GM19238 (cell line): ENCODE data around the gene AKNA.
"Not testable (repeated sequence)": the region's sequence is repeated elsewhere in the genome, so short reads cannot be mapped to it uniquely, and the experiment has no call there.

Experiments
- DNase-seq: peaks from one replicate; pipeline ENCODE4 v3.0.0; 2011; ENCODE audit warnings: low spot score; ENCODE audit not compliant: insufficient read length

Gene AKNA

DNA sequence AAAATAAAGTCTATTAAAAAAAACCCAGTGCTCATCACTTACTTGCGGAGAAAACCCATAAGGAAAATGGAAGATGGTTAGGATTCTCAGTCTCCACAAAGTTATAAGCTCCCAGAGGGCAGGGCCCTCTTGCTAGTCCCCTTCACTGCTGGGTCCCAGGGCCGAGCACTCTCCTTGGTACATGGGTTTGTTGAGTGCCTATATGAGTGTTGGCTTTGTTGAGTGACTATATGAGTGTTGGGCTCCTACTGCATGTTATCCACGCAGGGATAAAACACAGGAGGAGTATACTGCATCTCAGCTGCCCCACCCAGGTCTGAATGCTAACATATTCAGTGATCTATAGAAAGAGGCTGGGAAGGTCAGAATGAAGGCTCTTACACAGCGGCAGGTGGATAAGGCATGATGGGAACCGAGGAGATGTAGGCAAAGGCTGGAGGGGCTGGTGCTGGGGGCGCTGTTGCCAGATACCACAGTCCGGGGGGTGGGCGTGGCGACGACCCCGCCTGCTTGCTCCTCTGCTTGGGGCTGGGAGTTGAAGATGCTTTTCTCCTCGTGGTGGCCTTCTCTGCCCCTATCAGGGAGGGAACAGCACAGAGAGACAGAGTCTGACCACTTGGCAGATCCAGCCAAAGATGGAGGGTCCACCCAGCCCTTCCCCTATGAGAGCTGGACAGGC, 46.5 kb downstream of the AKNA start:
- no peak for DNase-seq

DNA sequence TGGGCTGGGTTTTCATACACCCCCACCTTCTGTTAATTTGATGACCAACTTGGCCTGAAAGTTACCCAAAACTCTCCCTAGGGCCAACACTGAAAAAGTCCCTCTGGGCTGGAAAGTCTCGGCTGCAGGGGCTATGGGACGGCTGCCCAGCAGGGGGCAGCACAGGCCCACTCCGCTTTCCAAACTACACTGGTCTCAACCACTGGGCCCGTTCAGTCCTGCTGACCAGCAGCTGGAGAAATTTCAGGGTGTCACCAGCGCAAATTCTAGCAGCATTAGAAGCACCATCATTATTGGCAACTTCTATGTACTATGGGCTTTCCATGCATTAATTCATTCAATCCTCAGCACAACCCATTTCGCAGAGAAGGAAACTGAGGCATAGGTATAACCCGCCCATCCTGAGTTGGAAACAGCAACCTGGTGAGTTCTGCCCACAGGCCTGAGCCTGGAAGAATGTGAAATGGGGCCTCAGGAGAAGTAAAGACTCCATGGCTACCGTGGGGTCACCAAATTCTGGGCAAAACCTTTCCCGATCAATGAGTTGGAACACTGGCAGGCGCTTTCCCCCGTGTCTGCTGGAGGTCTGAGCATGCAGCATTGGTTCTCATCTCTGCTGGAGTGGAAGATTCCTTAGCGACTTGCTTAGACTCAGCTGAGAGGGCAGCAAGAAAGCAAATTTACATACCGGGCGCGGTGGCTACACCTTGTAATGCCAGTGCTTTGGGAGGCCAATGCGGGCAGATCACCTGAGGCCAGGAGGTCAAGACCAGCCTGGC, 48.5 kb downstream of the AKNA start:
- DNase-seq, result peak; percentile 69

DNA sequence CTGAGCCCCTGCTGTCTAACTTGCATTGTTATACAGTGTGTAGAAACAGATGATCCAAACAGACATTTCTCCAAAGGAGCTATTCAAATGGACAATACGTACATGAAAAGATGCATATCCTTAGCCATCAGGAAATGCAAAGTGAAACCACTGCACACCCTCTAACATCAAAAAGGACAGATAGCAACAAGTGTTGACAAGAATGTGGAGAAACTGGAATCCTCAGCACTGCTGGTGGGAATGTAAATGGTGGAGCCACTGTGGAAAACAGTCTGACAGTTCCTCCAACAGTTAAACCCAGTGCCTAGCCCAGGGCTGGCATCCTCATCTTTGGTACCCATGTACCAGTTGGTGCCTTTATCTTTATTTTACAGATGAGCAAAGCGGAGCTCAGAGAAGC, 49.6 kb downstream of the AKNA start:
- DNase-seq, result no peak

DNA sequence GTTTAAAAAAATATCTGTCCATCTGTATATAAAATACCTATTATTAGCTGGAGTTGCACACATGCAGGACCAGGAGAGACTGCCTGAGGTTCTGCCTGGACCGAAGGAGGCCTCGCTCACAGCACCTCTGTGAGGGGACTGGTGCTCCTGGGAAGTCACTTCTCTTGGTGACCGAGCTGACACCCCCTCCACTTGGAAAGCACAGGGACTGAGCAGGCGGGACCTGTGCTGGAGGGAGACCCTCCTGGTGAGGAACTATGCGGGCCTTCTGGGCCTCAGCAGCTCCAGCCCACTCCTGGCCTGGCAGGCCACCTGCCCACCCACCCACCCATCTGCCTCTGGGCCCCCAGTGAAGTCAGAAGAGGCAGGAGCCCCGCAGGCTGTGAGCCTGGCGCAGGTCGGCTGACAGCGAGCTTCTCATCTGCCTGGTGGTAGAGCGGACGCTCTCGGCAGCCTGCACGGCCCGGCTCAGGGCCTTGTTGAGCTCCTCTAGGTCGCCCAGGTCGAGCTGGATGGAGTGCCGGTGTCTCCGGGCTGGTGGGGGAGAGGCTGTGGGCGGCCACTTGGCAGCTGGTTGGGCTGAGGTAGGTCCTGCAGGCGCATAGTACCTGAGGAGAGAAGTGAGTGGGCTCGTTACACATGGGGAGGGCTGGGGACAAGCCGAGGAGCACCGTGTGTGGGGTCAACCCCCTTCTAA, 50.9 kb downstream of the AKNA start:
- no peak for DNase-seq

DNA sequence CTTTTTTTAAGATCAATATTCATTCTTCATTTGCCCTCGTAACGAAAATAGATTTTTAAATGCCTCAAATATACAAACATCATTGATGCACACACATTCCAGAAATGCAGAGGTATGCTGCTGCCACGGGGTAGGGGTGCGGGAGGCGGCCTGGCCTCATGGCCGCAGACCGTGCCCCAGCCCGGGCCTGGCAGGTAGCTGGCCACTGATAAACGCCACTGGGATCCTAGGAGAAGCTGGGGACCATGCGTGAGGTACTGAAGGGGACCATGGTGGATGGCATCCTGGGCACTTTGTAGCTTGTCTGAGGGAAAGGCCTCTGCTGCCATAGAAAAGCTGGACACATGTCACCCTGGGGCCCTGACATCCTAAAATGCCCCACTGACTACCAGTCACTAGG, 51.6 kb downstream of the AKNA start:
- DNase-seq, result no peak

DNA sequence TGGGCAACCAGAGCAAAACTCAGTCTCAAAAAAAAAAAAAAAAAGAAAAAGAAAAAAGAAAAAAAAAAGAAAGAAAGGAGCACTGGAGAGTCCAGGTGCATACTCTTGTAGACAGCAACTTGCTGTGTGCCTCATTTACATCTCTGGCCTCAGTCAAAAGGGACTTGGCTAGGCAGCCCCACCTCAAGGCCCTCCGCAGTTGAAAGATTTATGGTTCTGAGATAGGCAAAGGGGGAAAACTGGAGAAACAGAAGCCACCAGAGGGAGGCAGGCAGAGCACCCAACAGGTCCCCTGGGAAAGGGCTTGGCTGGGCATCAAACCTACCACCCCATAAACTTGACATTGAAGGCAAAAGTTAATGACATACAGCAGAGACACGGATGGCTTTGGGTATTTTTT, 52.0 kb downstream of the AKNA start:
- no peak for DNase-seq

DNA sequence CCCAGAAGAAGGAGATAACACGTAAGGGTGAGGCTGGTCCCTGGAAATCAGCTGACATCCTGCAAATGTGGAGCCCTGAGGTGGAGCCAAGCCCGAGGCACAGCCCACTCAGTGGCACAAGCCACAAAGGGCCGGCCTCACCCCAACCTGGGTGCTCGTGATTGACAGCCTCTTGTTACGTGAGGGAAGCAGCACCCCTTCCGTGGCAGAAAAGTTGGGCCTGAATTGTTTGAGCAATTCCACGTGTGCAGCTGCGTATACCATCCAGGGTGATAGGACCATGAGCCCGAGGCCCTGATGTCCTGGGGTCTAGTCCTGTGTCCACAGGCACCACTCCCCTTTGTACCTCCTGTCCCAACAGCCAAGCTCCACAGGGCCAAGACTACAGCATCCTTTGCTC, 53.3 kb downstream of the AKNA start:
- no peak for DNase-seq

DNA sequence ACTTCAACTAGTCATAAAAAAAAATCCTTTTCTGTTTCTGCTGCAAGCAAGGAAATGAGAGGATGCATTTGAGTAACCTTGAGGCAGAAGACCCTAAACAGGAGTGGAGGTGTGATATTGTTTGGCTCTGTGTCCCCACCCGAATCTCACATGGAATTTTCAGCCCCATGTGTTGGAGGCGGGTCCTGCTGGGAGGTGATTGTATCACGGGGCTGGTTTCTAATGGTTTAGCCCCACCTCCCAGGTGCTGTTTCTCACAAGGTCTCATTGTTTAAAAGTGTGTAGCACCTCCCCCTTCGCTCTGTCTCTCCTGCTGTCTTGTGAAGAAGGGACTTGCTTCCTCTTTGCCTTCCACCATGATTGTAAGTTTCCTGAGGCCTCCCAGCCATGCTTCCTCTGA, 54.1 kb downstream of the AKNA start:
- not testable (repeated sequence) for DNase-seq

DNA sequence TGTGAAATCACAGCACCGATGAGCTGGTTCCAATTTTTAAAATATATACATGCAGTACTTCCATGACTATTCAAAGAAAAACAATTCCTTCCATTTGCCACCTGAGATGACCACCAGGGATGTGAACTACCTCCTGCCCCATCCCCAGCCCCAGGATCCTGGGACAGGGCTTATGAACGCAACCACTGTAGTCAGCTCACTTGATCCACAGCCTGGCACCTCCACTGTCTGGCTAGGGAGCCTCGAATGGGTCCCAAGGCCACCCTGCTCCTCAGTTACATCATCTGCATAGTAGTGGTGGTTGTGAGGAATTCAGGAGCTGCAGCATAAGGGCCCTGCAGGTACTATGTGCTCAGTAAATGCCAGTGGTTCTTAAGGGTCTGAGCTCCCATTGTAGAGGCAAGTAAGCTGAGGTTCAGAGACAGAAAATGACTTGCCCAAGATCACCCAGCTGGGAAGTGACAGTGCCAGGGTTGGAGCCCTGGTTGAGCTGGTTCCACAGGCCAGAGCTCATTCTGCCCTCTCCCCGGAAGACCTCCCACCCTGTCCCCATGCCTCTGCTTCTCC, 55.2 kb downstream of the AKNA start:
- not testable (repeated sequence) for DNase-seq

DNA sequence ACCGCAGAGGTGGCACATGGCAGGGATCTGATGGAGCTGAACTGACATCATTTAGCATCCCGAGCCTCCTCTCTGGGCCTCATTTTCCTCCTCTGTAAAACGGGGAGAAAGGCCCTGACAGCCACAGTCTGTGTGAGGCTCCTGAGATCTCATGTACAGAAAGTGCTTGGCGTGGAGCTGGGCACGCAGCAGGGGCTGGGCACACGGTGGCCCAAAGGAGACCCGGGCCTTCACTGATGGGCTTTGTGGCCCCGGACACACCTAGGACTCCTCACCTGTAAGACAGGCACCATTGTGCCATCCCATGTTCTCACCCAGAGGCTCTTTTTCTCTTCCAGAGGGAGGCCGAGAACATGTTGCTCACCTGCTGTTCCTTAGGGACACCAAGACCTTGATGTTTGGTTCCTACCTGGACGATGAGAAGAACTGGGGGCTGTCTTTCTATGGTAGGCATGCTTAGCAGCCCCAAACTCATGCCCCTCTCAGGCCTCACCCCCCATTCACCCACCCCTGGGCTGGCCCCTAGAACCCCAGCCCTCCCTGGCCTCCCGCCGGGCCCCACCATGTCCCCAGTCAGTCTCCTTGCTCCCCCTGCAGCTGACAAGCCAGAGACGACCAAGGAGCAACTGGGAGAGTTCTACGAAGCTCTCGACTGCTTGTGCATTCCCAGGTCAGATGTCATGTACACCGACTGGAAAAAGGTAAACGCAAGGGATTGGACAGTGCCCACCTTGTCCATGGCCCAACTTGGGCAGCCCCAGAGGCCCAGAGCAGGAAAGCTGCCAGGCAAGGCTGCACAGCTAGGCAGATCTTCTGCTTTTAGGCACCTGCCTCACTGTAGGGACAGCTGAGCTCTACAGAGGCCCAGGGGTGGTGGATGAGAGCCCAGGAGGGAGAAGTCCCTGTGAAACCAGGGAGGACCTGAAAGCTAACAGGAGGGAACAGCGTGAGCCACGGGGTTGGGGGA, 56.3 kb downstream of the AKNA start:
- not testable (repeated sequence) for DNase-seq

DNA sequence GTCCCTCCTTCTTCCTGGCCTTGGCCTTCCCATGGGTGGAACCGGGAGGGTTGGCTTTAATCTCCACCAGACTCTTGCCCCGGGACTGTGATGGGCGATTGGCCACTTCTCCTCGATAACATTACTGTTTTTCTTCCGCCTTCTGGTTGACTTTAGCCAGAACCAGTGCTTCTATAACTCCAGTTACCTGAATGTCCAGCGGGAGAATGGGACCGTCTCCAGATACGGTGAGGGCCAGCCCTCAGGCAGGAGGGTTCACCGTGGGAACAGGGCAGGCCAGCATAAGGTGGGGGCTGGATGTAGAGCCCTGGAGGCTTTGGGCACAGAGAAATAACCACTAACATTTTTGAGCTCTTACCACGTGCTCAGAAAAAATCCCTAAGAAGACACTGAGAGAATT, 57.1 kb downstream of the AKNA start:
- DNase-seq, result no peak

DNA sequence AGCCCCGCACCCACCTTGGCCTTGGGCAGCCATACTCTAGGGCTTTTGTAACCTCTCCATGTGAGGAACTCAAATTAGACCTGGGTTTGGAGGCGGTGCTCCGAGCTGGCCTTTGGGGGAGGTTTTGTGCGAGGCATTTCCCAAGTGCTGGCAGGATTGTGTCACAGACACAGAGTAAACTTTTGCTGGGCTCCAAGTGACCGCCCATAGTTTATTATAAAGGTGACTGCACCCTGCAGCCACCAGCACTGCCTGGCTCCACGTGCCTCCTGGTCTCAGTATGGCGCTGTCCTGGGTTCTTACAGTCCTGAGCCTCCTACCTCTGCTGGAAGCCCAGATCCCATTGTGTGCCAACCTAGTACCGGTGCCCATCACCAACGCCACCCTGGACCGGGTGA, 58.2 kb downstream of the AKNA start, which contains the start of gene ORM2:
Gene ORM2, plus strand, starts transcription at position 245 of the 398 bp plus-strand sequence. Its CDS starts 36 bp downstream, at position 281.
- not testable (repeated sequence) for DNase-seq

DNA sequence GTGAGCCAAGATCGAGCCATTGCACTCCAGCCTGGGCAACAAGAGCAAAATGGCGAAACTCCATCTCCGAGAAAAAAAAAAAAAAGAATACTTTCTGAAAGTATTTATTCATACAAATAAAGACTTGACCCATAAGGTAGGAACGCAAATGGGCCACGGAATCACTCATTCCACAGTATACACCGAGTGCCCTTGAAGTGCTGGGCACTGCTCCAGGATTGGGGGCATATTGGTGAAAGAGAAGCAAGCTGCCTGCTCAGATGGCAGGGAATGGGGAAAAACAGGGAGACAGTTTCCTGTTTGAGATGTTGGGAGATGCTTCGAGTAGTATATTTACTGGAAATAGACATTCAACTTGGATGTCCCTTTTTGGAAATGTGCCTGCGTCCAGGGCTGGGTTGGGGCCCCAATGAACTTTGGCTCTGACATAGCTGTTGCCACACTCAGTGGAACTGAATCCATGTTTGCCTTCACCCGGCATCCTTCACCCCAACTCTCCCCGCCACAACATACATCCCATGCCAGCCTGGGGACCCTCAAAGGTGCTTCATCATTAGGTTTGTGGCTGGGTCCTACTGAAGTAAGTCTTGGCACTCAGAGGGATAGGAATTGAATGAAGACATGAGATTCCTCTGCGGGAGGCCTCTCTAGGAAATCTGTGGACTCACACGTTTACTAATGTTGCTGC, 58.7 kb downstream of the AKNA start:
- not testable (repeated sequence) for DNase-seq

DNA sequence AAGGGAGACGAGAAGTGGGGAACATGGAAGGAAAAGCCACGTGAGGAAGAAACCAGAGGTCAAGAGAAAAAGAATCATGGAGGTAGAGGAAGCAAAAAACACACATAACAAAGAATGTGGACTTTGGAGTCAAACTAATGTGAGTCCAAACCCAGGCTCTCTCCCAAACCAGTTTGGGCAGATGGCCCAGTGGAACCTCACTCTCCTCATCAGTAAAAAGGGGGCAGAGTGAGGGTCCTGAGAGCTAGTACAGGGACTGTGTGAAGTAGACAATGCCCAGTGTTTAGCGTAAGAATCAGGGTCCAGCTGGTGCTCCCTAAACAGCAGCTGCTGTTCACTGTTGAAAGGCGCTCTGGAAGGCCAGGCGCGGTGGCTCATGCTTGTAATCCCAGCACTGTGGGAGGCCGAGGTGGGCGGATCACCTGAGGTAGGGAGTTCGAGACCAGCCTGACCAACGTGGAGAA, 59.4 kb downstream of the AKNA start:
- not testable (repeated sequence) for DNase-seq

DNA sequence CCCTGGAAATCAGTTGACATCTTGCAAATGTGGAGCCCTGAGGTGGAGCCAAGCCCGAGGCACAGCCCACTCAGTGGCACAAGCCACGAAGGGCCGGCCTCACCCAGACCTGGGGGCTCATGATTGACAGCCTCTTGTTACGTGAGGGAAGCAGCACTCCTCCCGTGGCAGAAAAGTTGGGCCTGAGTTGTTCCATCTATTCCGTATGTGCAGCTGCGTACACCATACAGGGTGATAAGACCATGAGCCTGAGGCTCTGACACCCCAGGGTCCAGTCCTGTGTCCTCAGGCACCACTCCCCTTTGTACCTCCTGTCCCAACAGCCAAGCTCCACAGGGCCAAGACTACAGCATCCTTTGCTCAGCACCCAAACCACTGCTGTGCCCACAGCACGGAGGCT, 60.0 kb downstream of the AKNA start:
- no peak for DNase-seq

DNA sequence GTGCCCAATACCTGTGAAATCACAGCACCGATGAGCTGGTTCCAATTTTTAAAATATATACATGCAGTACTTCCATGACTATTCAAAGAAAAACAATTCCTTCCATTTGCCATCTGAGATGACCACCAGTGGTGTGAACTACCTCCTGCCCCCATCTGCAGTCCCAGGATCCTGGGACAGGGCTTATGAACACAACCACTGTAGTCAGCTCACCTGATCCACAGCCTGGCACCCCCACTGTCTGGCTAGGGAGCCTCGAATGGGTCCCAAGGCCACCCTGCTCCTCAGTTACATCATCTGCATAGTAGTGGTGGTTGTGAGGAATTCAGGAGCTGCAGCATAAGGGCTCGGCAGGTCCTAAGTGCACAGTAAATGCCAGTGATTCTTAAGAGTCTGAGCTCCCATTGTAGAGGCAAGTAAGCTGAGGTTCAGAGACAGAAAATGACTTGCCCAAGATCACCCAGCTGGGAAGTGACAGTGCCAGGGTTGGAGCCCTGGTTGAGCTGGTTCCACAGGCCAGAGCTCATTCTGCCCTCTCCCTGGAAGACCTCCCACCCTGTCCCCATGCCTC, 62.0 kb downstream of the AKNA start:
- DNase-seq, result not testable (repeated sequence)

DNA sequence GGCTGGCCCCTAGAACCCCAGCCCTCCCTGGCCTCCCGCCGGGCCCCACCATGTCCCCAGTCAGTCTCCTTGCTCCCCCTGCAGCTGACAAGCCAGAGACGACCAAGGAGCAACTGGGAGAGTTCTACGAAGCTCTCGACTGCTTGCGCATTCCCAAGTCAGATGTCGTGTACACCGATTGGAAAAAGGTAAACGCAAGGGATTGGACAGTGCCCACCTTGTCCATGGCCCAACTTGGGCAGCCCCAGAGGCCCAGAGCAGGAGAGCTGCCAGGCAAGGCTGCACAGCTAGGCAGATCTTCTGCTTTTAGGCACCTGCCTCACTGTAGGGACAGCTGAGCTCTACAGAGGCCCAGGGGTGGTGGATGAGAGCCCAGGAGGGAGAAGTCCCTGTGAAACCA, 62.8 kb downstream of the AKNA start:
- DNase-seq, result not testable (repeated sequence)

DNA sequence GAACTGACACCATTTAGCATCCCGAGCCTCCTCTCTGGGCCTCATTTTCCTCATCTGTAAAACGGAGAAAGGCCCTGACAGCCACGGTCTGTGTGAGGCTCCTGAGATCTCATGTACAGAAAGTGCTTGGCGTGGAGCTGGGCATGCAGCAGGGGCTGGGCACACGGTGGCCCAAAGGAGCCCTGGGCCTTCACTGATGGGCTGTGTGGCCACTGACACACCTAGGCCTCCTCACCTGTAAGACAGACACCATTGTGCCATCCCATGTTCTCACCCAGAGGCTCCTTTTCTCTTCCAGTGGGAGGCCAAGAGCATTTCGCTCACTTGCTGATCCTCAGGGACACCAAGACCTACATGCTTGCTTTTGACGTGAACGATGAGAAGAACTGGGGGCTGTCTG, 63.3 kb downstream of the AKNA start:
- DNase-seq, result no peak

DNA sequence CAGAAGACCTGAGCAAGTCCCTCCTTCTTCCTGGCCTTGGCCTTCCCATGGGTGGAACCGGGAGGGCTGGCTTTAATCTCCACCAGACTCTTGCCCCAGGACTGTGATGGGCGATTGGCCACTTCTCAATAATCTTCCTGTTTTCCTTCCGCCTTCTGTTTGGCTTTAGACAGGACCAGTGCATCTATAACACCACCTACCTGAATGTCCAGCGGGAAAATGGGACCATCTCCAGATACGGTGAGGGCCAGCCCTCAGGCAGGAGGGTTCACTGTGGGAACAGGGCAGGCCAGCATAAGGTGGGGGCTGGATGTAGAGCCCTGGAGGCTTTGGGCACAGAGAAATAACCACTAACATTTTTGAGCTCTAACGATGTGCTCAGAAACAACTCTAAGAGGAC, 63.9 kb downstream of the AKNA start:
- not testable (repeated sequence) for DNase-seq
